NCI-H526 treated with DMSO at 0.1 percent for 48 hours (cell line): ENCODE measurements around the gene EFCAB12.

Experiments used
- DNase-seq: peaks from one replicate; lab custom pipeline; 2025; lab: John Stamatoyannopoulos, UW

The EFCAB12 gene

DNA sequence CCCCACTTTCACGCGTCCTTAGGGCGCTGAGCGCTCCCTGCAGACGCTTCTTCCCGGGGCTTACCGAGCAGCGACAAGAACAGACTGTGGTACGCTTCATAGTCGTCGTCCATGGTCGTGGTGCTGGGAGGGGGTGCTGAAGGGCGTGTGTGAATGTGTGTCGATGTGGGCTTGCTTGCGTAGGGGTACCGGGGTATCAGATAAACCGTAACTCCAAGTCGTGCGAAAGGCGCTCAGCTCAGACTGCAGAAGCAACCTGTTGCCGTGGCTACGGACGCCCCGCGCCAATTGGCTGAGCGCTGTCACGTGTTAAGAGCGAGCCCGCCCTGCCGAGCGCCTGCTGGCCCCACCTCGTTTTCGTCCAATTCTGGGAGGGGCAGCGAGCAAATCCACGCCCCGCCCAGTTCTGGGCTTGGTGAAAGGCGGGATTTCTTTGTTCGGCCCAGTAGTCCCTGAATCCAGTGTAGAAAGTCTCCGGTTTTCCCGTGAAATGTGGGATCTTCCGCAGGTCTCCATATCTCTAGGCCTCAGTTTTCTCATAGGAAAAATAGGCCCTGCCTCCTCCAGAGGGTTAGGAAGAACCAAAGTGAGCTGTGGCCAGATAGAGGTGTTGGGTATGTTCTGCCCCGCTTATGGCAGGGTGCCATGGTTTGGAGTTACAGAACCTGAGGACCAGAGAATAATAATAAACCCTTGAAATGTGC is at the start of gene EFCAB12:
Gene EFCAB12, minus strand, starts transcription at position 261 of the 704 bp plus-strand sequence. Its CDS starts 148 bp downstream, at position 113.
- DNase-seq: peak; percentile 87

DNA sequence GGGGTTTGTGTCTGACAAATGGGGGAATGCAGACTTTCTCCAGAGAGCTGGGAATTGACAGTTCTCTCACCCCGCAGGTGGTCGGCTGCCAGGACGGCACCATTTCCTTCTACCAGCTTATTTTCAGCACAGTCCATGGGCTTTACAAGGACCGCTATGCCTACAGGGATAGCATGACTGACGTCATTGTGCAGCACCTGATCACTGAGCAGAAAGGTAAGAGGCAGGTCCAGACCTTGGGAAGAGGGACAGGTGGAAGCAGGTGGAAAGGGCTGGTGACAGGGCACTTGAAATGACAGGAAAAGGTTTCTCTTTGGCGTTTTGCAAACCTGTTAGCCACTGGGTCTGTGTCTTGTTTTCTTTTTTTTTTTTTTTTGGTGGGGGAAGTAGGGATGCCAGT is 48.1 kb upstream of the EFCAB12 start:
- no peak for DNase-seq

DNA sequence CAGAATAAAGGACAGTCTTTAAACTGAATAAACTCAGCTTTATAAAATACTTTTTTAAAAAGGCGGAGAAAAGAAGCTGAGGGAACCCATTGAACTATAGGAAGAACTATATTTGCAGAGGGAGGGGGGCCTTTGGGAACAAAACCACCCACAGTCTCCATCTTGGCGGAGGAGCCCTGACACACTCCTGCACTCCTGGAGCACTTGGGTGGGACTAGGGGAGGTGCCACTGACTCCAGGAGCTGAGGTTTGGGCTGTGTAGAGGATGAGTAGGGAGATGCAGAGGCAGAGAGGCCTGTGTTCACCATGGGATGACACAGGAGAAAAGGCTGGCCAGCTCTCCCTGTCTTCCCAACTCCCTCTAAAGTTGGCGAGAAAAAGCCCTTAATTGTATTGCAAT is 47.4 kb upstream of the EFCAB12 start:
- no peak for DNase-seq

- no peak for DNase-seq
These were observed 46.8 kb upstream of the EFCAB12 start for GRCh38 chr3:129474984-129475804.

DNA sequence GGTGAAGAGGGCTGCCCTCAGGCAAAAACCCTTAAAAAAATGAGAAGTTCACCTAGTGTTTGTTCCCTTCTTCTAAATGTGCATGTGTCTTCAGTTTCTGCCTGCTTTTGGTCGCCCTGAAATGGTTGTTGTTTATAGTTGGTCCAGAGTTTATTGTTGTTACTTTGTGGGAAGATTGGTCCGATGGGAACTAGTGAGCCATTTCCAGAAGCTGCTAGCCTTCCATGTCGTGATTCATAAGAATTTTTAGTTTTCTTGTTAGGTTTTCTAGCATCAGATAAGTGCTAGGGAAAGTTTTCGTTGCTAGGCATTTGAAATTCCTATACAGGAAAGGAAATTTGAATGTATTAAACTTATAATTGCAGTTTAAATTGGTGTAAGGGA is 45.3 kb upstream of the EFCAB12 start:
- no peak for DNase-seq

DNA sequence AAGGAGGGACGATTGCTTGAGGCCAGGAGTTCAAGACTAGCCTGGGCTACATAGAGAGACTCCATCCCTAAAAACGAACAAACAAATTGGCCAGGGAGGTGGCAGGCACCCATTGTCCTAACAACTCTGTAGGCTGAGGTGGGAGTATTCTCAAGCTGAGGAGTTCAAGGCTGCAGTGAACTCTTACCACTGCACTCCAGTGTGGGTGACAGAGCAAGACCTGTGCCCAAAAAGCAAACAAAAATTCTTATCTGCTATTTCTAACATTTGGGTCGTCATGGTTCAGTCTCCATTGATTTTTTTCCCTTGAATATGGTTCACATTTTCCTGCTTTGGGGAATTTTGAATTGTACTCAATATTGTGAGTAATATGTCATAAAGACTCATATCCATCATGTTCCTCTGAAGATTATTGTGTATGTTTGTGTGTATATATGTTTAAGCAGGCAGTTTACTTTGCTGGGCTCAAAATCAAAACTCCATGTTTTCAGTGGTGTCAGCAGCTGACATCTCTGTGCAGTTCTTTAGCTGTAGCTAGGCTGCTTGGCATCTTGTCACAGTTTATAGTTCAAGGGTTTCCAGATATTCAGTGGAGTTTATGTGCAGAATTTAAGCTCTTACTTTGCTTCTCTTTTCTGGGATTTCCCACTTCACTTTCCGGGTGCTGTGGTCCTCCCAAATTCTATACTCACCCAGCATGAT is 44.8 kb upstream of the EFCAB12 start:
- no peak for DNase-seq

- no peak for DNase-seq
These were observed 42.4 kb upstream of the EFCAB12 start for GRCh38 chr3:129470861-129471260.

DNA sequence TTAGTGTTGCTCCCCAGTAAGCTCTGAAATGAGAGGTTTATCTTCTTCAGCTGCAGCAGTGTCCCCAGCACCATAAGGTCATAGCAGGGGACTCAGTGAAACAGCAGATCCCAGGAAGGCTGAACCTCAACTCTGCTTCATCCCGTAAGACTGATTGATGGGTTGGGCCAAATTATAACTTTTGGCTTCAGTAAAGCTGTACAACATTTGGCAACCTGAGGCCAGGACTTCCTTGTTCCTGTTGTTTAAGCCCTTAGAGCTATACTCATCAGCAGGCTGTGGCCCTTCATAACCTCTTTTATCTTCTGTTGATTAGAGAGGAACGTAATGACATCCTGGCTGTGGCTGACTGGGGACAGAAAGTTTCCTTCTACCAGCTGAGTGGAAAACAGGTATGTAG is 40.6 kb upstream of the EFCAB12 start:
- no peak for DNase-seq

GRCh38 chr3:129467932-129468331 is 39.5 kb upstream of the EFCAB12 start:
- DNase-seq: no peak

DNA sequence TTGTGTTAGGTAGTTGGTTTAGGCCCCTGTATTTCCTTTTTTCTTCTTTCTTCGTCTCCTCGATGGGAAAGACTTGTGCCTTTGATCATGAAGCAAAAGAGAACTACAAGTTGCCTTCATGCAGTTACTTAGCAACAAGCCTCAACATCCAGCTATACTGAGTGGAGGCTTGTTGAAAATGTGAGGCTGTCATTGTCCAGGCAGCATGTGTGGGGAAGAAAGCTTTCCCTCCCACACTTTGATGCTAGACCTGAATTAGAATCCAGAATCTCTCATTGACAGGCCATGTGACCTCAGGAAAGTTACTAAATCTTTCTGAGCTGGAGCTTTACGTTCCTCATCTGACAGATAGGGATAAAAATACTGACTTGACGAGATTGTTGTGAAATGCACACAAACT is 35.3 kb upstream of the EFCAB12 start:
- no peak for DNase-seq

DNA sequence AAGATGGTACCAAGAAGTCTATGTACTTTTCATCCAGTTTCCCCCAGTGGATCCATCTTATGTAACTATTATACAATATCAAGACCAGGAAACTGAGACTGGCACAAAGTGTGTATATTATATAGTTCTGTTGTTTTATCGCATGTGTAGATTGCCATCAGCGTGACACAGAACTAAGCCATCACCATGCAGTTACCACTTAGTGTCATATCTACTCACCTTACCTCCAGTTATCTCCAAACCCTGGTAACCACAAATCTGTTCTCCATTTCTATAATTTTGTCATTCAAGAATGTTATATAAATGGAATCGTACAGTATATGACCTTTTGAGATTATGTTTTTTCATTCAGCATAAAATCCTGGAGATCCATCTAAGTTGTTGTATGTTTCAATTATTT is 34.7 kb upstream of the EFCAB12 start:
- DNase-seq: no peak

DNA sequence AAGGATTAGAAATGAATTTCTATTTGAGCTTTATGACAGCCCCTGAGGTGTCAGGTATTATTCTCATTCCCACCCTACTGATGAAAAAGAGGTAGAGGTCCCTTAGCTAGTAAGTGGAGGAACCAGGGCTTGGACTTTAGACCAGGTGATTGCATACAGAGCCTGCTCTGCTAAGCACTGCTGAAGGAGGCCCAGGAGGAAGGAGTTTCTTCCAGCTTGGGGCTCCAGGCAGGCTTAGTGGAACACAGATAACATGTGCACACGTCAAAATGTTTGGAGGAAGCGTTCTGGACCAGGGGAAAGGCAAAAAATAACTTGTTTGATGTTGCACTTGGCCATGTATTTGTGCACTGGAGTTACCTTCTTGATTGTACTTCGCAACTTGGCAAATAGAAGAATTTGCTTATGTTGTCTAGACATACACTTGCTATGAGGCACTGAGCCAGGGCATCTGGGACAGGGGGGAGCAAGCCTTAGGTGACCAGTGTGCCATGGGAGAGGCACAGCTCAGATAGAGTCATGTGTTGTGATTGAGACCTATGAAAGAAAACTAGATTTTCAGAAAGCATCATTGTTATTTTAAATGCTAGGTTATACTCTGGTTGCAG is 34.0 kb upstream of the EFCAB12 start:
- no peak for DNase-seq

DNA sequence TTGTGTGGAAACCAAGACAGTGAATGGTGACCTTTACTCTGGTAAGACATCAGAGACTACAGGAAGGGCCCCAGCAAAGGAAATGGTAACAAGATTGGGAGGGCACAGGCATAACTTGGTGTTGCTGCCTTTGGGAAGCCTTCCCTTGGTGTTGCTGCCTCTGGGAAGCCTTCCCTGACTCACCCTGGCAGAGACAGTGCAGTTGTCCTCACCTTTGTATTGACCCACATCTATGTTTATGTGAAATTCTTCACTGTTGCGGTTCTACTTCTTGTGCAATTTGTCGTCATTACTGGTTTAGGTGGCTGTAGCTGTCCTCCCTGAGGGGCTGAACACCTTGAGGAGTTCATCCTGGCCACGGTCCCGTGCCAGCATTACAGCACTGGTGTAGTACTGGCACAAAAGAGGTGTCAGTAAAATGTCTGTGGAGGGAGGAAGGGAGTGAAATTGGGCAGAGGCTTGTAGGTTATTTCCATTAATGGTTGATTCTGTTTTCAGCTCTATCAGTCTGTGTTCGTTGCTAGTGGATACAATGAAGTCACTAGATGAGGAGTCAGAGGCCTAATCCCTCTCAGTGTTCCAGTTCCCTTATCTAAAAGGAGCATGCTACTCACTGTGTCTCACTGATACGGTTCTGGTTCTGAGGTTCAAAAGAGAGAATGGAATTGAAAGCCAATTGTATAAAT is 33.2 kb upstream of the EFCAB12 start:
- no peak for DNase-seq

- DNase-seq: no peak
These were observed 32.6 kb upstream of the EFCAB12 start for GRCh38 chr3:129461022-129461421.

DNA sequence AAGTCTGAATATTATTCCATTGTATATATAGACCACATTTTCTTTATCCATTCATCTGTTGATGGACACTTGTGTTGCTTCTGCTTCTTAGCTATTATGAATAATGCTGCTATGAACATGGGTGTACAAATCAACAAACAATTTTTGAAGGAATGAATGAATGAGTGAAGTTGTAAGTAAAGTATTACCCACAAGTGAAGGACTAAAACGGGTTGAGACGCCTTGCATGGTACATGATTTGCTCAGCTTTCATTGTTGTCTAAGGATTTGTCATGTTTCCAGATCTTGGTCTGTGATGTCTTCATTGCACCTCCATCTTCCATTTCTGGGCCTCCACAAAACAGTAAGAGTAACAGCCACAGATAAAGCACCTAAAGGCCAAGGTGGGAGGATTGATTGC is 32.1 kb upstream of the EFCAB12 start:
- no peak for DNase-seq

GRCh38 chr3:129460155-129460554 is 31.7 kb upstream of the EFCAB12 start:
- no peak for DNase-seq

- DNase-seq: no peak
These were observed 25.3 kb upstream of the EFCAB12 start for GRCh38 chr3:129453732-129454131.

- DNase-seq: no peak
These were observed 21.1 kb upstream of the EFCAB12 start for GRCh38 chr3:129449279-129450115.

- DNase-seq: peak; percentile 95
These were observed 19.9 kb upstream of the EFCAB12 start for GRCh38 chr3:129448186-129448895.

GRCh38 chr3:129446926-129447325 is 18.5 kb upstream of the EFCAB12 start:
- no peak for DNase-seq
